ENCODE measurements around the gene SCN10A.

SCN10A gene

DNA sequence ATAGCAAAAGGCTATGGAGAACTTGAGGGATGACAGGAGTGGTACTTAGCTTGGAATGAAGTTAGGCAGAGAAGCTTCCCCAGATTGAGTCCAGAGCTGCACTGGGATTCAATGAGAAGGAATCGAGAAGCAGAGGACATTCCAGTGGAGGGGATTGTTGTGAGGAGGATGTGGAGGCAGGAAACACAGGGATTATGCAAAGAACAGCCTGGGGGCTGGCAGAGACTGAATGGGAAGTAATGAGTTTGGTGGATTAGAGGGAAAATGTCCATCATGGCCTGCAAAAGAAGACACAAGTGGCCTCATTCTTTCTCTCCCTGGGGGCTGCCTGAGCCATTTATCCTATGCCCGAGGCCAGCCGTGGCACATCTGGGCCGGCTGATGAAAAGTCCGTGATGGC is 20.5 kb upstream of the SCN10A start:
- TF ChIP-seq, protein P1, sequence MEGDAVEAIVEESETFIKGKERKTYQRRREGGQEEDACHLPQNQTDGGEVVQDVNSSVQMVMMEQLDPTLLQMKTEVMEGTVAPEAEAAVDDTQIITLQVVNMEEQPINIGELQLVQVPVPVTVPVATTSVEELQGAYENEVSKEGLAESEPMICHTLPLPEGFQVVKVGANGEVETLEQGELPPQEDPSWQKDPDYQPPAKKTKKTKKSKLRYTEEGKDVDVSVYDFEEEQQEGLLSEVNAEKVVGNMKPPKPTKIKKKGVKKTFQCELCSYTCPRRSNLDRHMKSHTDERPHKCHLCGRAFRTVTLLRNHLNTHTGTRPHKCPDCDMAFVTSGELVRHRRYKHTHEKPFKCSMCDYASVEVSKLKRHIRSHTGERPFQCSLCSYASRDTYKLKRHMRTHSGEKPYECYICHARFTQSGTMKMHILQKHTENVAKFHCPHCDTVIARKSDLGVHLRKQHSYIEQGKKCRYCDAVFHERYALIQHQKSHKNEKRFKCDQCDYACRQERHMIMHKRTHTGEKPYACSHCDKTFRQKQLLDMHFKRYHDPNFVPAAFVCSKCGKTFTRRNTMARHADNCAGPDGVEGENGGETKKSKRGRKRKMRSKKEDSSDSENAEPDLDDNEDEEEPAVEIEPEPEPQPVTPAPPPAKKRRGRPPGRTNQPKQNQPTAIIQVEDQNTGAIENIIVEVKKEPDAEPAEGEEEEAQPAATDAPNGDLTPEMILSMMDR (IDR thresholded peaks at IDR 0.05; ENCODE audit: borderline replicate concordance, control extremely low read depth, extremely low read depth, insufficient read depth, missing control alignments): no peak
- in situ Hi-C loops (cut with MboI; ENCODE audit: low sequenced_read_pairs, unreplicated experiment): no loop called here
- DNase-seq (ENCODE audit: low spot score): no peak

DNA sequence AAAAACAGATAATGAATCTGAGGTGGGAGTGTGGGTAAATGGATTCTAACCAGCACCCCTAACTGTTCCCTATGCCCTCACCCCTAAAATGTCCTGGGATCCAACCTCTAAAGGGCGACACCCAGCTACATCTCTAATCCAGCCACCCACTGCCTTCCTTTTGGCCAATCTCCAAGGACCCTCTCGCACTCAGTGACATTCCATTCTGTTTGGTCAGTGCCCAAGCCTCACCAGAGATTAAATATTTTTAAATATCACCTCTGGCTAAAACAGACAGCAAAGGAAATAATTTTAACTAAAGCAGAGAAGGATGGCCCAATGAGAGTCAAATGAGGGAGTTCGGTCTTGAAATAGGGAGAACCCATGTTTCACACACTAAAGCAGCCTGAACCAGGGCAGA is 19.9 kb upstream of the SCN10A start:
- in situ Hi-C loops (cut with MboI; ENCODE audit: low sequenced_read_pairs, unreplicated experiment): no loop called here
- TF ChIP-seq, protein P1 (IDR thresholded peaks at IDR 0.05; ENCODE audit: borderline replicate concordance, control extremely low read depth, extremely low read depth, insufficient read depth, missing control alignments): no peak
- DNase-seq (ENCODE audit: low spot score): no peak

DNA sequence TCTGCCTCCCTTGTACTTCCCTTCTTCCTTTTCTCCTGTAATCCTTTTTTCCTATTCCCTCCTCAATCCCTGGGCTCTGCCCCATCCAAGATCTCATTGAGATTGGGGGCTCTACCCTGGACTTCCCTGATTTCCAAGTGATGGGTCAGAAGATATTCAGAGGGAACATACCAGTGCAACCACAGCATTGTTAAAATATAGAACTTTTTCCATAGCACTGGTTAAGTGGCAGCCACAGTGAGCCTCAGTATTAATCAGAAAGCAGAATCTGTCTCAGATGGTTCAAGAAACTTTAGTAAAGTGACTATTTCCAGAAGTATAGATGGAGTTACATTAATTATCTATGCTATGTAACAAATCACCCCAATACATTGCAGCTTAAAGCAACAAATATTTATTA is 18.7 kb upstream of the SCN10A start:
- no peak for DNase-seq (ENCODE audit: low spot score)
- TF ChIP-seq, protein P1 (IDR thresholded peaks at IDR 0.05; ENCODE audit: borderline replicate concordance, control extremely low read depth, extremely low read depth, insufficient read depth, missing control alignments): no peak
- in situ Hi-C loops (cut with MboI; ENCODE audit: low sequenced_read_pairs, unreplicated experiment): no loop called here

DNA sequence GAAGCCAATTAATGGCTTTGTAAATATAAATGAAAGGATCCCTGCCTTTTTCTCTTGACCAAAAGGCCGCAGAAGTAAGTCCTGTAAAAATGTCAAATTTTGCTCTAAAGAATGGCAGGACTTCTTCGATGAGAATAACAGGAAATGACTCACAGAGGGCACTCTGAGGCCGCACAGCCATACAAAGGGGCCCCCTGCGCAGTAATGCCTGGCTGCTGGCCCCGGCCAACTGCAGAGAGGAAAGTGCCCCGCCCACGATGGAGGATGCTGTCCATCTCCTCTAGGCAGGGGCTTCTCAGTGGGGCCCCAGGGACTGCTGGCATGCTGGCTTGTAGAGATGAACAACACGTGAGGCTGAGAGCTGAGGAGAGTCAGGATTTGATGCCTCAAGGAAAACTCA is 18.1 kb upstream of the SCN10A start:
- no peak for DNase-seq (ENCODE audit: low spot score)
- TF ChIP-seq, protein P1 (IDR thresholded peaks at IDR 0.05; ENCODE audit: borderline replicate concordance, control extremely low read depth, extremely low read depth, insufficient read depth, missing control alignments): no peak
- in situ Hi-C loops (cut with MboI; ENCODE audit: low sequenced_read_pairs, unreplicated experiment): no loop called here

DNA sequence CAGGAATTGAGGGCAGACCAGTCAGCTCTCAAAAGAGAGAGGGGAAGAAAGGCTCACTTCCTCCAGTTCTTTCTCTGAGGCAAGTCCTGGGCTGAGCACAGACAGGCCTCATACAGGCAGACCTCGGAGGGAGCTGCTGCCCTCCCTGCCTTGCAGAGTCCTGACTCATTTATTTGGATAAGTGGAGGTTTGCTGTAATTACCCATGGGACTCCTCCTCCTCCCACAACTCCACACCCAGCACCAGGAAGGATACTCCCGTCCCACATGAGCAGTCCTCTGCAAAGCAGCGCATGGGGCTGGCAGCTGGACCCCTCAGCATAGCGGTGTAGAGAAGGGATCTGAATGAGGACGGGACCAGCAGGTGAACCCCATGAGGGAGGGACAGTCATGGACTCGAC is 13.4 kb upstream of the SCN10A start:
- in situ Hi-C loops (cut with MboI; ENCODE audit: low sequenced_read_pairs, unreplicated experiment): no loop called here

DNA sequence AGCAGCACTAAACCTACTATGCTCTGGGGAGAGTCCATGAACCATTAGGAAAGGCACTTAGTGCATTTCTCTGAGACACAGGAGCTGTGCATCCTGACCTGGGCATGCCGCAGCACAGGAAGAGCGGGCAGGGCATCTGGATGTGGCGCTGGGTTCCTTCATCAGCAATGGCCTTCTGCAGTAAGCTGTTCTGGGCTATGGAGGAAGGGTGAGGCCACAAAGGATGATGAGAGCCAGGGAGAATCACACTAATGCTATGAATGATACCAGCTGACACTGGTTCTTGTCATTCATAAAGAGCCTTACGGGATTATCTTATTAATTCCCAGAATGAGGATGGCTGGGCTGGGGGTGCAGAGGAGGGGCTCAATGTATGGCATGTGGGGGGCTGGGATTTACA is 12.7 kb upstream of the SCN10A start:
- in situ Hi-C loops (cut with MboI; ENCODE audit: low sequenced_read_pairs, unreplicated experiment): no loop called here
- TF ChIP-seq, protein P1 (IDR thresholded peaks at IDR 0.05; ENCODE audit: borderline replicate concordance, control extremely low read depth, extremely low read depth, insufficient read depth, missing control alignments): no peak
- DNase-seq (ENCODE audit: low spot score): no peak

More for the DNA sequence above, 13.4 kb upstream of the SCN10A start:
- TF ChIP-seq, protein P1 (IDR thresholded peaks at IDR 0.05; ENCODE audit: borderline replicate concordance, control extremely low read depth, extremely low read depth, insufficient read depth, missing control alignments): no peak
- DNase-seq (ENCODE audit: low spot score): no peak

DNA sequence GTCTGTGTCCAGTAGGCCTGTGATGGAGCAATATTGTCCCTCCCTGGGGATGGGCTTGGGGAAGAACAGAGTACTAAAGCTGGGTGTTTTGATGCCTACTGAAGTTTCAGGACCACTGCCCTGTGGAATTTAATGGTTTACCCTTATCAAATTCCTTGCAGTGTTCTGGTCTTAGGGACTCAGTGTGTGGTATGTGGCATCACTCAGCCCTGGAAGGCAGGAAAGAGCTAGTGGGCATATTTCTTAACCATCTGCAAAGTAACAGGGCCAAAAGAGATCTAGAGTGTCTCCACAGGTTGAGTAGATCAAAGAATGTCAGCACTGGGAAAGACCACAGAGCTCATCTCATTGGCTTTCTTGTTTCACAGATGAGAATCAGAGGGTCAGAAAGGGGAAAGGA is 11.8 kb upstream of the SCN10A start:
- TF ChIP-seq, protein P1 (IDR thresholded peaks at IDR 0.05; ENCODE audit: borderline replicate concordance, control extremely low read depth, extremely low read depth, insufficient read depth, missing control alignments): no peak
- in situ Hi-C loops (cut with MboI; ENCODE audit: low sequenced_read_pairs, unreplicated experiment): no loop called here
- no peak for DNase-seq (ENCODE audit: low spot score)

All from GM13976 (cell line).